Testis (tissue), 3 donors: ENCODE data around the gene TUNAR. TPM values are rescaled to one million over a fixed set of nuclear protein-coding genes. Genes with fewer than 3 reads are reported as not detected.

ENCODE experiments used
- DNase-seq: peaks from one replicate; pipeline ENCODE4 v3.0.0-alpha.2; 2019
- H3K27ac ChIP-seq, 2 donors: fragments of 200-600 bp; sonication (generic); one replicate each; pipeline ENCODE4 v1.5.1; 2019
- H3K27me3 ChIP-seq: fragments of 200-600 bp; sonication (generic); one replicate; pipeline ENCODE4 v1.5.1; 2019
- H3K36me3 ChIP-seq: fragments of 200-600 bp; sonication (generic); one replicate; pipeline ENCODE4 v1.5.1; 2017; ENCODE audit warnings: low read depth; ENCODE audit errors: missing control alignments
- H3K4me1 ChIP-seq: fragments of 200-600 bp; sonication (generic); one replicate; pipeline ENCODE4 v1.5.1; 2019
- H3K4me3 ChIP-seq, 2 donors: fragments of 200-600 bp; sonication (generic); one replicate each; pipeline ENCODE4 v1.5.1; 2017 to 2019
- H3K9me3 ChIP-seq: fragments of 200-600 bp; sonication (generic); one replicate; pipeline ENCODE4 v1.5.1; 2017
- POLR2A ChIP-seq: fragments of 450-650 bp; IDR thresholded peaks from one replicate; pipeline ENCODE4 v1.6.1; 2017; ENCODE audit warnings: antibody characterized with exemption, mild to moderate bottlenecking, moderate library complexity
- WGBS, 2 donors: methylation state at CpG; one replicate each; pipeline ENCODE4 v1.1.5; 2018; 5-methylcytosine and 5-hydroxymethylcytosine counted together
- intact Hi-C: fragments of 100-400 bp; cut with DNase I; formaldehyde crosslinking; loops from one replicate; pipeline ENCODE4 v1.15.1; 2023; ENCODE audit warnings: low total_unique reads
- polyA plus RNA-seq: library from polyadenylated mRNA; stranded (reverse); fragments of 350-450 nt; fragmentation: Illumina TruSeq; extraction: RNeasy Lipid Tissue Mini Kit (QIAGEN cat#74804); gene quantifications from one replicate; pipeline ENCODE4 v1.2.3, GENCODE V29; 2014; ENCODE audit warnings: low read depth, low replicate concordance; ENCODE audit not compliant: insufficient read depth
- total RNA-seq, 2 donors: library from RNA; depleted of rRNA; stranded (reverse); fragments of >200 nt; gene quantifications; one replicate each; pipeline ENCODE4 v1.2.3, GENCODE V29; 2016
- TF ChIP-seq, protein P1 (sequence below), 3 experiments: fragments of 450-650 bp in 2 of 3; fragments of 200-600 bp in 1 of 3; sonication (generic) in 1 of 3; IDR thresholded peaks; one replicate each; pipeline ENCODE4 v1.5.1; 2016 to 2019; ENCODE audit warnings: antibody characterized with exemption in 3 of 3, mild to moderate bottlenecking in 2 of 3, moderate library complexity in 1 of 3

The TUNAR gene
- total and polyA plus RNA-seq, 3 donors from 2014 or later, result 2.3 to 4.2 (median 3.9) TPM

DNA sequence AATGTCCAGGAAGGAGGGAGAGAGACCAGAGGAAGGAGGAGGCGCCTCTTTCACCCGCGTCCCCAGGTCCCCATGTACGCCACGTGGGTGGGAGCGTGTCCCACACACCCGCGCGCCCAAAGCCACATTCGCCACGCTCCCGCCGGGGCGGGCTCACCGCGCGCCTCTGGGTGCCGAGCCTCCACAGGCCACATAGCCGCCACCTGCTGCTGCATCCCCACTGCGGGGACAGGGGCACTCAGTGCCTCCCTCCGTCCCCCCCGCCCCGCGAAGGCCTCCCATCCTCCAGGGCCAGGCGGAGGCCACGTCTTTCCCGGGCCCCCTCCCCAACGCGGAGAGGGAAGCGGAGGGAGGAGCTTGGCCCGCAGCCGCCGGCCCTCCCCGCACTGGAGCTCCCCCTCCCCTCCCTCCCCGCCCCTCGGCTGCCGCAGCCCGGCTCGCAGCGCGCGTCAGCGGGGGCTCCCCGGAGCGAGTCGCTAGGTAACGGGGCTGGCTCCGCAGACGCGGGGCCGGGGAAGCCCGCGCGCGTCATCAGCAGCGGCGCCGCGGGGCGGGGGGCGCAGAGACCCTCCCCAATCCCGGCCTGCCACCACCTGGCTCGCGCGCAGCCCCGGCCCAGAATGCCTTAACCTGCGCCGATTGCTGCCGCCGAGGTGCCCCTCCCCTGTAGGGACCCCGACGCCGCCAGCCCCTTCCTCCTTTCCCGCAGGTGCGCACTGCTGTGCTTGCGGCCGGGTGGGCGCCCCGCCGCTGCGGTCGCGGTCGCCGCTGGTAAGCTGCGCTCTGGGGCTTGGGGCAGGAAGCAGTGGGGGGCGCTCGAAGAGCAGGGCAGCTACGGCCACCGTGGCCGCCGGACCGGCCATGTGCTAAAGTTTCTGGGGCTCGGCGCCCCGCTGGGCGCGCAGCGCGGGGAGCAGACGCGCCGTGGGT, 536 bp upstream of the TUNAR start:
- intact Hi-C loops, result no loop called here
- no peak overlapping the region for H3K27ac ChIP-seq
- H3K9me3 ChIP-seq, result no peaks in the 10 kb centered on the region
- 1% methylated on average over 15 to 49 of the region's 103 CpGs for WGBS, 2 donors
- DNase-seq, result peak; percentile 26
- no peaks in the 10 kb centered on the region for H3K27me3 ChIP-seq
- peak overlapping the region; percentile 44 to 49 for H3K4me3 ChIP-seq
- H3K4me1 ChIP-seq, result no peaks in the 10 kb centered on the region
- no peaks in the 10 kb centered on the region for H3K36me3 ChIP-seq
- TF ChIP-seq POLR2A, result no peak
- TF ChIP-seq, protein P1, sequence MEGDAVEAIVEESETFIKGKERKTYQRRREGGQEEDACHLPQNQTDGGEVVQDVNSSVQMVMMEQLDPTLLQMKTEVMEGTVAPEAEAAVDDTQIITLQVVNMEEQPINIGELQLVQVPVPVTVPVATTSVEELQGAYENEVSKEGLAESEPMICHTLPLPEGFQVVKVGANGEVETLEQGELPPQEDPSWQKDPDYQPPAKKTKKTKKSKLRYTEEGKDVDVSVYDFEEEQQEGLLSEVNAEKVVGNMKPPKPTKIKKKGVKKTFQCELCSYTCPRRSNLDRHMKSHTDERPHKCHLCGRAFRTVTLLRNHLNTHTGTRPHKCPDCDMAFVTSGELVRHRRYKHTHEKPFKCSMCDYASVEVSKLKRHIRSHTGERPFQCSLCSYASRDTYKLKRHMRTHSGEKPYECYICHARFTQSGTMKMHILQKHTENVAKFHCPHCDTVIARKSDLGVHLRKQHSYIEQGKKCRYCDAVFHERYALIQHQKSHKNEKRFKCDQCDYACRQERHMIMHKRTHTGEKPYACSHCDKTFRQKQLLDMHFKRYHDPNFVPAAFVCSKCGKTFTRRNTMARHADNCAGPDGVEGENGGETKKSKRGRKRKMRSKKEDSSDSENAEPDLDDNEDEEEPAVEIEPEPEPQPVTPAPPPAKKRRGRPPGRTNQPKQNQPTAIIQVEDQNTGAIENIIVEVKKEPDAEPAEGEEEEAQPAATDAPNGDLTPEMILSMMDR (IDR thresholded peaks at IDR 0.05), result no peak

DNA sequence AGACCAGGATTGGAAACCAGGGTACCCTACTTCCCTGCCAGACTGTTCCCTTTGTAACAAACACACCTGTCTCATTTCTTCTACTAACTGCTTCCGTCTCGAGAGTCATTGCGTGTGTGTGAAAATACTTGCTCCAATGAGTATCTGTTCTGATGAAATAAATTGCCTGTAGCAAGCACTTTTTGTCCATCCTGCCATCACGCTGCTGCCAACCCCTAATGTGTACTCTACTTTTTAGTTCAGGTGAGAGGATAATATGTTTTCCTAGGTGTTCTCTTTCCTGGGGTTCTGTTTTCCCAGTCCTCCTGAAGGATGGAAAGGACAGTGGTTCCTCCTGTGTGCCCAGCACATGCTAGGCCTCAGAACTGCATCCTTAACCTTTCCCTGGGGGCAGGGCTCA, 1.0 kb downstream of the TUNAR start:
- no peaks in the 10 kb centered on the region for H3K27me3 ChIP-seq
- H3K4me1 ChIP-seq, result no peaks in the 10 kb centered on the region
- no peaks in the 10 kb centered on the region for H3K36me3 ChIP-seq
- DNase-seq, result no peak
- intact Hi-C loops, result no loop called here
- no peak overlapping the region for H3K27ac ChIP-seq
- TF ChIP-seq, protein P1 (IDR thresholded peaks at IDR 0.05), result no peak
- TF ChIP-seq POLR2A, result no peak
- 57 to 71% methylated on average over 4 of the region's 4 CpGs for WGBS, 2 donors
- no peaks in the 10 kb centered on the region for H3K9me3 ChIP-seq
- H3K4me3 ChIP-seq, result peak overlapping the region in 1 of 2 donors; percentile 49

DNA sequence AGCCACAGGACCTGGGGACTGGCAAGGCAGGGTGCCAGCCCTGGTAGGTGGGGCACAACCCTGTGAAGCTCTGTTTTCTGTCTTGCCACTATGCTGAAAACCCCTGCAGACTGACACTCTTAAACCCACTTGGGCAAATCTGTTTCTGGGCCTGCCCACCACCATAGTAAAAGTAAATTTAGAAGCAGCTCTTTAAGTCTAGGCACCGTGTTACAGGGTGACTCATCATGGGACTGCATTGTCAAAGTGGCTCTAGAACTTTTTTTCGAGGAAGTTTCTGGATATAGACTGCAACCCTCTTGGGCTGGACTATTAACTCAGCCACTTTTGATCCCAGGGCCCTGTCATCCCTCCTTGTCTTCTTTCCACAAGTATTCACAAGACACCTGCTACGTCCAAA, 7.7 kb downstream of the TUNAR start:
- Histone ChIP-seq H3K27ac (no peak overlapping the region), H3K4me1 (no peaks in the 10 kb centered on the region), H3K4me3 (no peak overlapping the region), H3K9me3 (no peaks in the 10 kb centered on the region), H3K27me3 (no peaks in the 10 kb centered on the region), H3K36me3 (no peaks in the 10 kb centered on the region)
- no peak for TF ChIP-seq POLR2A
- TF ChIP-seq, protein P1 (IDR thresholded peaks at IDR 0.05), result no peak
- DNase-seq, result no peak
- 83 to 85% methylated on average over 3 of the region's 3 CpGs for WGBS, 2 donors
- intact Hi-C loops, result no loop called here

DNA sequence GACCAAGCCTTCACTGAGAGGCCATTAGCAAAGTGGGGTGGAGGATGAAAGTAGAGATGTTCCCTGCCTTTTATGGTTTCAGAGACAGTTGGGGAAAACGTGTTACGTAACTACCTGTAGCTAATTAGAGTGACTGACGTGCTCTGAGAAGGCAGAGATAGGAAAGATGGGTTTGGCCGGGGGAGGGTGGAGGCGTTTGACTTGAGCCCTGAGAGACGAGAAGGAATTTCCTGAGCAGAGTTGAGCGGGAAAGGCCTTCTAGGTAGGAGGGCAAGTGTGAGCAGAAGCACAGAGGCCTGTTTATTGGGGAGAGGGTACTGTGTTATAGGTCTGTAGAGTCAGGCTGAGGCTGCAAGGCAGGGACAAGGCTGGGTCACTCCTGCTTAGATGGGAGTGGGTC, 8.6 kb downstream of the TUNAR start:
- no peak for DNase-seq
- Histone ChIP-seq H3K4me1 (no peaks in the 10 kb centered on the region), H3K9me3 (no peaks in the 10 kb centered on the region), H3K27me3 (no peaks in the 10 kb centered on the region), H3K36me3 (no peaks in the 10 kb centered on the region), H3K27ac (no peak overlapping the region), H3K4me3 (no peak overlapping the region)
- no peak for TF ChIP-seq POLR2A
- TF ChIP-seq, protein P1 (IDR thresholded peaks at IDR 0.05), result no peak
- intact Hi-C loops, result no loop called here
- WGBS, 2 donors, result 44 to 65% methylated on average over 7 of the region's 7 CpGs
